NK-92 (cell line): ENCODE results near the gene P2RY13.

Source experiments
- DNase-seq: peaks from one replicate; lab custom pipeline; 2025; ENCODE audit not compliant: unreplicated experiment; lab: John Stamatoyannopoulos, UW

P2RY13 gene

GRCh38 chr3:151329363-151329762 lies at the start of gene P2RY13:
Gene P2RY13 (minus strand): TSS chr3:151329549. CDS start chr3:151329528, 21 bp downstream.
- DNase-seq = no peak

- no peak for DNase-seq
Measured at GRCh38 chr3:151377768-151378385, 48.5 kb upstream of the P2RY13 start.

GRCh38 chr3:151372063-151372820 lies 42.9 kb upstream of the P2RY13 start:
- DNase-seq = no peak

- DNase-seq = no peak
Measured at GRCh38 chr3:151371526-151371925, 42.2 kb upstream of the P2RY13 start.

- DNase-seq = no peak
Measured at GRCh38 chr3:151367448-151367847, 38.1 kb upstream of the P2RY13 start.

GRCh38 chr3:151366993-151367392 lies 37.6 kb upstream of the P2RY13 start:
- DNase-seq = no peak

- DNase-seq = no peak
Measured at GRCh38 chr3:151362751-151363174, 33.4 kb upstream of the P2RY13 start.

GRCh38 chr3:151357463-151357850 lies 28.1 kb upstream of the P2RY13 start:
- no peak for DNase-seq

- no peak for DNase-seq
Measured at GRCh38 chr3:151356794-151357462, 27.6 kb upstream of the P2RY13 start.

- DNase-seq = no peak
Measured at GRCh38 chr3:151351648-151352047, 22.3 kb upstream of the P2RY13 start.

- no peak for DNase-seq
Measured at GRCh38 chr3:151351219-151351618, 21.9 kb upstream of the P2RY13 start.

- DNase-seq = no peak
Measured at GRCh38 chr3:151350656-151351055, 21.3 kb upstream of the P2RY13 start.

- DNase-seq = no peak
Measured at GRCh38 chr3:151347432-151347831, 18.1 kb upstream of the P2RY13 start.

- DNase-seq = no peak
Measured at GRCh38 chr3:151346292-151346691, 16.9 kb upstream of the P2RY13 start.

GRCh38 chr3:151345859-151346258 lies 16.5 kb upstream of the P2RY13 start:
- DNase-seq = no peak

- DNase-seq = no peak
Measured at GRCh38 chr3:151331696-151332095, 2.3 kb upstream of the P2RY13 start.

GRCh38 chr3:151330899-151331298 lies 1.6 kb upstream of the P2RY13 start:
- DNase-seq = no peak

GRCh38 chr3:151330379-151330778 lies 1.0 kb upstream of the P2RY13 start:
- no peak for DNase-seq

GRCh38 chr3:151328298-151328995 lies 902 bp downstream of the P2RY13 start:
- no peak for DNase-seq

GRCh38 chr3:151327571-151328198 lies 1.7 kb downstream of the P2RY13 start:
- no peak for DNase-seq

- DNase-seq = no peak
Measured at GRCh38 chr3:151322511-151322910, 6.8 kb downstream of the P2RY13 start.
